ENCODE results near the gene FIGNL2. TPM values are rescaled to one million over a fixed set of nuclear protein-coding genes. Genes with fewer than 3 reads are reported as not detected.

Gene FIGNL2
- total and polyA plus RNA-seq, 8 donors, result under 0.01 to 1.4 (median 0.12) TPM; not detected in 3

- WGBS, 5 donors, result 82 to 93% (median 88%) methylated on average over 5 of the region's 5 CpGs
- no peak overlapping the region for H3K27ac ChIP-seq
- H3K4me3 ChIP-seq, result no peak overlapping the region
- H3K4me1 ChIP-seq, result peaks cover 0 to 7% (median 0%) of the 10 kb centered on the region in 4 donors
- intact Hi-C loops (cut with DNase I; ENCODE audit: low total_unique reads), result no loop called here
- no peaks in the 10 kb centered on the region for H3K9me3 ChIP-seq
- no peak for TF ChIP-seq POLR2A (IDR thresholded peaks at IDR 0.05)
- no peak for DNase-seq
- H3K27me3 ChIP-seq, result peaks cover 0 to 13% (median 0%) of the 10 kb centered on the region in 3 donors
- H3K36me3 ChIP-seq, result no peaks in the 10 kb centered on the region
Observed at GRCh38 chr12:51779876-51780275, 68.6 kb downstream of the FIGNL2 start.

- 85 to 92% (median 87%) methylated on average over 3 of the region's 3 CpGs for WGBS, 5 donors
Observed at GRCh38 chr12:51777973-51778372, 70.5 kb downstream of the FIGNL2 start.

GRCh38 chr12:51777457-51777856 is 71.1 kb downstream of the FIGNL2 start:
- Histone ChIP-seq H3K27me3 (peaks cover 0 to 10% (median 0%) of the 10 kb centered on the region in 3 donors), H3K36me3 (no peaks in the 10 kb centered on the region), H3K27ac (no peak overlapping the region), H3K4me3 (no peak overlapping the region), H3K4me1 (peaks cover 0 to 7% (median 0%) of the 10 kb centered on the region in 4 donors), H3K9me3 (no peaks in the 10 kb centered on the region)
- intact Hi-C loops (cut with DNase I; ENCODE audit: low total_unique reads), result no loop called here
- DNase-seq, result no peak
- 48 to 55% (median 52%) methylated on average over 2 of the region's 2 CpGs for WGBS, 5 donors
- TF ChIP-seq CTCF (IDR thresholded peaks at IDR 0.05), result no peak
- TF ChIP-seq POLR2AphosphoS5 (IDR thresholded peaks at IDR 0.05), result no peak

More at GRCh38 chr12:51777973-51778372, 70.5 kb downstream of the FIGNL2 start:
- intact Hi-C loops (cut with DNase I; ENCODE audit: low total_unique reads), result no loop called here
- H3K4me3 ChIP-seq, result no peak overlapping the region
- TF ChIP-seq POLR2A (IDR thresholded peaks at IDR 0.05) (no peak), CTCF (IDR thresholded peaks at IDR 0.05) (no peak), EP300 (IDR thresholded peaks at IDR 0.05) (no peak), POLR2AphosphoS5 (IDR thresholded peaks at IDR 0.05) (no peak)
- peaks cover 0 to 13% (median 0%) of the 10 kb centered on the region in 3 donors for H3K27me3 ChIP-seq
- H3K27ac ChIP-seq, result no peak overlapping the region
- DNase-seq, result no peak
- H3K4me1 ChIP-seq, result peaks cover 0 to 7% (median 0%) of the 10 kb centered on the region in 4 donors
- H3K36me3 ChIP-seq, result no peaks in the 10 kb centered on the region
- no peaks in the 10 kb centered on the region for H3K9me3 ChIP-seq

- 69 to 87% (median 83%) methylated on average over 2 of the region's 2 CpGs for WGBS, 5 donors
- no peak overlapping the region for H3K27ac ChIP-seq
- DNase-seq, result no peak
- H3K27me3 ChIP-seq, result no peaks in the 10 kb centered on the region
- TF ChIP-seq CTCF (IDR thresholded peaks at IDR 0.05) (no peak), POLR2AphosphoS5 (IDR thresholded peaks at IDR 0.05) (no peak), POLR2A (IDR thresholded peaks at IDR 0.05) (no peak), EP300 (IDR thresholded peaks at IDR 0.05) (no peak)
- H3K36me3 ChIP-seq, result no peaks in the 10 kb centered on the region
- intact Hi-C loops (cut with DNase I; ENCODE audit: low total_unique reads), result no loop called here
- peaks cover 0 to 7% (median 0%) of the 10 kb centered on the region in 4 donors for H3K4me1 ChIP-seq
- H3K4me3 ChIP-seq, result no peak overlapping the region
- no peaks in the 10 kb centered on the region for H3K9me3 ChIP-seq
Observed at GRCh38 chr12:51774933-51775332, 73.6 kb downstream of the FIGNL2 start.

- H3K9me3 ChIP-seq, result no peaks in the 10 kb centered on the region
- H3K27me3 ChIP-seq, result no peaks in the 10 kb centered on the region
- no peak for DNase-seq
- WGBS, 5 donors, result 94 to 100% (median 99%) methylated on average over 2 of the region's 2 CpGs
- H3K4me3 ChIP-seq, result no peak overlapping the region
- TF ChIP-seq POLR2A (IDR thresholded peaks at IDR 0.05) (no peak), CTCF (IDR thresholded peaks at IDR 0.05) (no peak)
- peaks cover 0 to 7% (median 0%) of the 10 kb centered on the region in 4 donors for H3K4me1 ChIP-seq
- intact Hi-C loops (cut with DNase I; ENCODE audit: low total_unique reads), result no loop called here
- no peak overlapping the region for H3K27ac ChIP-seq
- no peaks in the 10 kb centered on the region for H3K36me3 ChIP-seq
Observed at GRCh38 chr12:51773145-51773869, 75.2 kb downstream of the FIGNL2 start.
